H9 (cell line): ENCODE data around the gene UST. TPM values are rescaled to one million over a fixed set of nuclear protein-coding genes. Genes with fewer than 3 reads are reported as not detected.

Source experiments
- DNase-seq: peaks from one replicate; pipeline ENCODE4 v3.0.0-alpha.2; 2017
- H2AFZ ChIP-seq: one replicate; pipeline ENCODE4 v1.6.1; 2013; ENCODE audit warnings: mild to moderate bottlenecking, low read length, control low read depth, moderate library complexity
- H2AK5ac ChIP-seq: 2 replicates; pipeline ENCODE4 v1.6.1; 2013; ENCODE audit warnings: low read length, control low read depth, mixed read lengths; ENCODE audit not compliant: insufficient read length
- H2BK120ac ChIP-seq: one replicate; pipeline ENCODE4 v1.6.1; 2013; ENCODE audit warnings: low read depth, mild to moderate bottlenecking, low read length, control low read depth, inconsistent platforms; ENCODE audit not compliant: poor library complexity, severe bottlenecking
- H2BK12ac ChIP-seq: 2 replicates; pipeline ENCODE4 v1.6.1; 2013; ENCODE audit warnings: low read length, control low read depth, mixed read lengths, low read depth; ENCODE audit not compliant: insufficient read length
- H2BK15ac ChIP-seq: 2 replicates; pipeline ENCODE4 v1.6.1; 2013; ENCODE audit warnings: low read depth, low read length, control low read depth
- H2BK20ac ChIP-seq: one replicate; pipeline ENCODE4 v1.6.1; 2013; ENCODE audit warnings: low read depth, mild to moderate bottlenecking, low read length, control low read depth, inconsistent platforms; ENCODE audit not compliant: poor library complexity, severe bottlenecking
- H2BK5ac ChIP-seq: 2 replicates; pipeline ENCODE4 v1.6.1; 2013; ENCODE audit warnings: low read length, control low read depth, mixed read lengths; ENCODE audit not compliant: insufficient read length
- H3K14ac ChIP-seq: 2 replicates; pipeline ENCODE4 v1.6.1; 2013; ENCODE audit warnings: low read length, control low read depth; ENCODE audit not compliant: insufficient read depth
- H3K18ac ChIP-seq: 2 replicates; pipeline ENCODE4 v1.6.1; 2013; ENCODE audit warnings: low read depth, mild to moderate bottlenecking, mixed read lengths, low read length, control low read depth; ENCODE audit not compliant: insufficient read length
- H3K23ac ChIP-seq: 2 replicates; pipeline ENCODE4 v1.6.1; 2013; ENCODE audit warnings: low read length, control low read depth, mixed read lengths, low read depth; ENCODE audit not compliant: insufficient read length
- H3K23me2 ChIP-seq: 2 replicates; pipeline ENCODE4 v1.6.1; 2013; ENCODE audit warnings: low read depth, mild to moderate bottlenecking, mixed read lengths, low read length, control low read depth; ENCODE audit not compliant: insufficient read length, poor library complexity, severe bottlenecking
- H3K27ac ChIP-seq: 2 replicates; pipeline ENCODE4 v1.5.1; 2013; ENCODE audit warnings: low read length, control low read depth, mixed read lengths, low read depth; ENCODE audit not compliant: insufficient read length
- H3K27me3 ChIP-seq: 2 replicates; pipeline ENCODE4 v1.6.1; 2013; ENCODE audit warnings: low read length, control low read depth, inconsistent platforms; ENCODE audit not compliant: insufficient read depth
- H3K4ac ChIP-seq: 2 replicates; pipeline ENCODE4 v1.6.1; 2013; ENCODE audit warnings: low read depth, mild to moderate bottlenecking, control low read depth, inconsistent platforms, low read length, moderate library complexity
- H3K4me1 ChIP-seq: 2 replicates; pipeline ENCODE4 v1.6.1; 2013; ENCODE audit warnings: low read length, control low read depth, inconsistent platforms; ENCODE audit not compliant: insufficient read depth
- H3K4me2 ChIP-seq: 2 replicates; pipeline ENCODE4 v1.6.1; 2013; ENCODE audit warnings: low read length, control low read depth, mixed read lengths; ENCODE audit not compliant: insufficient read length, insufficient read depth
- H3K56ac ChIP-seq: 2 replicates; pipeline ENCODE4 v1.6.1; 2013; ENCODE audit warnings: low read depth, mild to moderate bottlenecking, mixed read lengths, low read length, control low read depth; ENCODE audit not compliant: insufficient read length
- H3K79me1 ChIP-seq: 2 replicates; pipeline ENCODE4 v1.6.1; 2013; ENCODE audit warnings: low read depth, mild to moderate bottlenecking, moderate library complexity, low read length, control low read depth, inconsistent platforms; ENCODE audit not compliant: insufficient read depth, poor library complexity, severe bottlenecking
- H3K79me2 ChIP-seq: 2 replicates; pipeline ENCODE4 v1.6.1; 2013; ENCODE audit warnings: low read length, control low read depth, inconsistent platforms; ENCODE audit not compliant: insufficient read depth
- H3K9ac ChIP-seq: 2 replicates; pipeline ENCODE4 v1.6.1; 2013; ENCODE audit warnings: low read length, control low read depth, mixed read lengths; ENCODE audit not compliant: insufficient read length; ENCODE audit errors: extremely low read depth
- H3K9me3 ChIP-seq: one replicate; pipeline ENCODE4 v1.6.1; 2013; ENCODE audit warnings: low read depth, low read length, inconsistent platforms; ENCODE audit not compliant: control insufficient read depth
- H3T11ph ChIP-seq: one replicate; pipeline ENCODE4 v1.6.1; 2013; ENCODE audit warnings: mild to moderate bottlenecking, low read length, control low read depth, inconsistent platforms
- H4K20me1 ChIP-seq: one replicate; pipeline ENCODE4 v1.6.1; 2013; ENCODE audit not compliant: control insufficient read depth, insufficient read length, insufficient read depth
- H4K5ac ChIP-seq: 2 replicates; pipeline ENCODE4 v1.6.1; 2013; ENCODE audit warnings: low read depth, mild to moderate bottlenecking, mixed read lengths, low read length, control low read depth; ENCODE audit not compliant: insufficient read length
- H4K8ac ChIP-seq: replicated peaks from 2 replicates; pipeline ENCODE4 v1.6.1; 2013; ENCODE audit warnings: low read length, control low read depth, mixed read lengths, low read depth; ENCODE audit not compliant: insufficient read length
- H4K91ac ChIP-seq: 2 replicates; pipeline ENCODE4 v1.6.1; 2013; ENCODE audit warnings: low read depth, mild to moderate bottlenecking, moderate library complexity, mixed read lengths, low read length, control low read depth; ENCODE audit not compliant: insufficient read length
- H3K27ac Mint-ChIP-seq, 3 experiments: 2 replicates in 2 of 3; 3 replicates in 1 of 3; pipeline ENCODE4 v1.8.0; 2020 to 2021; ENCODE audit warnings: mixed read lengths in 3 of 3, mild to moderate bottlenecking in 1 of 3, moderate library complexity in 1 of 3
- H3K27me3 Mint-ChIP-seq: 2 replicates; pipeline ENCODE4 v1.8.0; 2021; ENCODE audit warnings: low read depth, mild to moderate bottlenecking, moderate library complexity, mixed read lengths
- H3K36me3 Mint-ChIP-seq, 3 experiments: 2 replicates in 2 of 3; 3 replicates in 1 of 3; pipeline ENCODE4 v1.8.0; 2020 to 2021; ENCODE audit warnings: low read depth in 3 of 3, mixed read lengths in 3 of 3; ENCODE audit not compliant: insufficient read depth in 1 of 3
- H3K4me1 Mint-ChIP-seq, 2 experiments: 2 replicates each; pipeline ENCODE4 v1.8.0; 2020; ENCODE audit warnings: mixed read lengths in 2 of 2
- H3K4me3 Mint-ChIP-seq, 2 experiments: 2 replicates in 1 of 2; 3 replicates in 1 of 2; pipeline ENCODE4 v1.8.0; 2020 to 2021; ENCODE audit warnings: mild to moderate bottlenecking in 2 of 2, mixed read lengths in 2 of 2, moderate library complexity in 1 of 2
- H3K9me3 Mint-ChIP-seq, 2 experiments: 2 replicates in 1 of 2; 3 replicates in 1 of 2; pipeline ENCODE4 v1.8.0; 2020; ENCODE audit warnings: mild to moderate bottlenecking in 2 of 2, mixed read lengths in 2 of 2, moderate library complexity in 1 of 2
- CTCF ChIP-seq: fragments of 200-600 bp; sonication (generic); conservative IDR thresholded peaks from 3 replicates; pipeline ENCODE4 v1.8.0; 2021; ENCODE audit warnings: antibody characterized with exemption, mild to moderate bottlenecking
- WGBS: extraction: QIAGEN DNeasy Blood & Tissue Kit; methylation state at CpG from one replicate; pipeline ENCODE4 v1.1.7; 2013; ENCODE audit warnings: missing lambda C conversion rate, low lambda C conversion rate, mixed read lengths; ENCODE audit not compliant: insufficient read length; ENCODE audit errors: extremely low coverage; 5-methylcytosine and 5-hydroxymethylcytosine counted together
- total RNA-seq: library from RNA; stranded (reverse); gene quantifications from 2 replicates; pipeline ENCODE4 v1.2.1, GENCODE V29; 2021

UST gene
- total RNA-seq, 1 experiment from 2014 or later, result 14.4 TPM

- Mint-ChIP-seq H3K27ac (no peak overlapping the region), H3K9me3 (peaks cover 12 to 18% of the 10 kb centered on the region in 2 experiments; a peak in 4 of 5 replicates), H3K4me3 (no peak overlapping the region), H3K36me3 (peaks cover 4 to 17% (median 9%) of the 10 kb centered on the region in 3 experiments), H3K27me3 (no peaks in the 10 kb centered on the region; the same call in 1 of the 2 replicates), H3K4me1 (peaks cover 0 to 8% of the 10 kb centered on the region in 2 experiments; a peak in 2 of 4 replicates)
- H3K27ac ChIP-seq, result no peak overlapping the region
- H3K4me2 ChIP-seq, result no peak overlapping the region
- H3K23me2 ChIP-seq, result no peaks in the 10 kb centered on the region
- H3K27me3 ChIP-seq, result no peaks in the 10 kb centered on the region
- H3K18ac ChIP-seq, result no peak overlapping the region
- H3K9ac ChIP-seq, result no peak overlapping the region
- no peak overlapping the region for H3T11ph ChIP-seq
- no peaks in the 10 kb centered on the region for H3K79me2 ChIP-seq
- no peak for TF ChIP-seq CTCF
- no peak overlapping the region for H2AFZ ChIP-seq
- no peak overlapping the region for H2BK12ac ChIP-seq
- no peak for DNase-seq
- H3K23ac ChIP-seq, result no peak overlapping the region
- no peak overlapping the region for H3K56ac ChIP-seq
- no peak overlapping the region for H3K14ac ChIP-seq
- no peak overlapping the region for H4K91ac ChIP-seq
- H3K4ac ChIP-seq, result no peak overlapping the region
- H2BK5ac ChIP-seq, result no peak overlapping the region
- H4K5ac ChIP-seq, result no peak overlapping the region
- H4K8ac ChIP-seq, result no peak overlapping the region
- H4K20me1 ChIP-seq, result no peaks in the 10 kb centered on the region
- no CpG with 5 or more reads among the region's 1 CpG for WGBS
- H3K4me1 ChIP-seq, result no peaks in the 10 kb centered on the region
- H3K79me1 ChIP-seq, result no peaks in the 10 kb centered on the region
- H2AK5ac ChIP-seq, result no peak overlapping the region
- no peak overlapping the region for H2BK15ac ChIP-seq
- H2BK120ac ChIP-seq, result no peak overlapping the region
- H2BK20ac ChIP-seq, result no peak overlapping the region
- H3K9me3 ChIP-seq, result no peaks in the 10 kb centered on the region
Observed at GRCh38 chr6:148723484-148723883, 23.3 kb upstream of the UST start.
